Mononuclear cell (primary cell): ENCODE data around the gene DTX4. TPM values are rescaled to one million over a fixed set of nuclear protein-coding genes. Genes with fewer than 3 reads are reported as not detected.

ENCODE experiments used
- H3K27me3 ChIP-seq: 2 replicates; pipeline ENCODE4 v1.6.0; 2011; ENCODE audit warnings: low read length, control low read depth; ENCODE audit not compliant: insufficient read depth
- H3K4me1 ChIP-seq: 2 replicates; pipeline ENCODE4 v1.5.1; 2011; ENCODE audit warnings: mild to moderate bottlenecking, low read length, control low read depth; ENCODE audit not compliant: insufficient read depth
- H3K4me3 ChIP-seq: 2 replicates; pipeline ENCODE4 v1.5.1; 2011; ENCODE audit warnings: mild to moderate bottlenecking, low read length, moderate library complexity
- H3K9me3 ChIP-seq: 2 replicates; pipeline ENCODE4 v1.5.1; 2011; ENCODE audit warnings: low read depth, mild to moderate bottlenecking, control low read depth, low read length
- total RNA-seq: library from RNA; depleted of rRNA; stranded (reverse); fragments of >200 nt; gene quantifications from one replicate; pipeline ENCODE4 v1.2.3, GENCODE V29; 2012

The DTX4 gene
- total RNA-seq, 1 donor: 5.2 TPM

- no peaks in the 10 kb centered on the region for H3K27me3 ChIP-seq
- no peak overlapping the region for H3K4me3 ChIP-seq
- peaks cover 59% of the 10 kb centered on the region for H3K4me1 ChIP-seq
- H3K9me3 ChIP-seq: no peaks in the 10 kb centered on the region
Observed at GRCh38 chr11:59253001-59253400, 81.1 kb downstream of the DTX4 start.

GRCh38 chr11:59254286-59254685 is 82.4 kb downstream of the DTX4 start:
- Histone ChIP-seq H3K27me3 (no peaks in the 10 kb centered on the region), H3K9me3 (no peaks in the 10 kb centered on the region), H3K4me1 (peaks cover 46% of the 10 kb centered on the region), H3K4me3 (no peak overlapping the region)

- Histone ChIP-seq H3K27me3 (no peaks in the 10 kb centered on the region), H3K4me3 (no peak overlapping the region), H3K9me3 (no peaks in the 10 kb centered on the region), H3K4me1 (peaks cover 38% of the 10 kb centered on the region)
Observed at GRCh38 chr11:59255281-59255680, 83.3 kb downstream of the DTX4 start.

Other genes starting within 250 kb of the DTX4 start
- 0.10 TPM for gene GLYATL1, start 232.6 kb upstream of the DTX4 start, total RNA-seq
- not detected for gene GLYATL1B, start 85.8 kb upstream of the DTX4 start, total RNA-seq
- gene FAM111B, start 64.9 kb upstream of the DTX4 start, total RNA-seq: 3.3 TPM
- 29.4 TPM for gene FAM111A, start 29.3 kb upstream of the DTX4 start, total RNA-seq
- 84.1 TPM for gene MPEG1, start 40.8 kb downstream of the DTX4 start, total RNA-seq
- 0.10 TPM for gene OR5AN1, start 186.8 kb downstream of the DTX4 start, total RNA-seq